Renal pelvis (tissue), 12 donors: Measurements from ENCODE around the gene ANKK1. TPM values are rescaled to one million over a fixed set of nuclear protein-coding genes. Genes with fewer than 3 reads are reported as not detected.

Source experiments
- DNase-seq: peaks from one replicate; pipeline ENCODE4 v3.0.0-alpha.2; 2013
- long read RNA-seq, 16 experiments: transcript quantifications; one replicate each; lab custom pipeline, GENCODE V29; 2026
- polyA plus RNA-seq, 3 donors: library from polyadenylated mRNA; unstranded; fragments of 120-200 nt; gene quantifications; one replicate each; pipeline ENCODE4 v1.2.1, GENCODE V29; 2013; ENCODE audit not compliant: insufficient read length in 3 of 3

Gene ANKK1, protein sequence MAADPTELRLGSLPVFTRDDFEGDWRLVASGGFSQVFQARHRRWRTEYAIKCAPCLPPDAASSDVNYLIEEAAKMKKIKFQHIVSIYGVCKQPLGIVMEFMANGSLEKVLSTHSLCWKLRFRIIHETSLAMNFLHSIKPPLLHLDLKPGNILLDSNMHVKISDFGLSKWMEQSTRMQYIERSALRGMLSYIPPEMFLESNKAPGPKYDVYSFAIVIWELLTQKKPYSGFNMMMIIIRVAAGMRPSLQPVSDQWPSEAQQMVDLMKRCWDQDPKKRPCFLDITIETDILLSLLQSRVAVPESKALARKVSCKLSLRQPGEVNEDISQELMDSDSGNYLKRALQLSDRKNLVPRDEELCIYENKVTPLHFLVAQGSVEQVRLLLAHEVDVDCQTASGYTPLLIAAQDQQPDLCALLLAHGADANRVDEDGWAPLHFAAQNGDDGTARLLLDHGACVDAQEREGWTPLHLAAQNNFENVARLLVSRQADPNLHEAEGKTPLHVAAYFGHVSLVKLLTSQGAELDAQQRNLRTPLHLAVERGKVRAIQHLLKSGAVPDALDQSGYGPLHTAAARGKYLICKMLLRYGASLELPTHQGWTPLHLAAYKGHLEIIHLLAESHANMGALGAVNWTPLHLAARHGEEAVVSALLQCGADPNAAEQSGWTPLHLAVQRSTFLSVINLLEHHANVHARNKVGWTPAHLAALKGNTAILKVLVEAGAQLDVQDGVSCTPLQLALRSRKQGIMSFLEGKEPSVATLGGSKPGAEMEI
- under 1 TPM; 0.33 to 0.89 (median 0.88) TPM for polyA plus RNA-seq
- long read RNA-seq, donor 1: 0 reads
- long read RNA-seq, donor 2: 0 reads
- long read RNA-seq, donor 3: 0 reads
- long read RNA-seq, donor 4: 0 reads
- long read RNA-seq, donor 5: 0 reads
- long read RNA-seq, donor 6: 0 reads
- long read RNA-seq, donor 7: 0 reads
- long read RNA-seq, donor 8: 0 reads
- long read RNA-seq, donor 9: 0 reads
- long read RNA-seq, donor 10: 0 reads
- long read RNA-seq, donor 11: 0 reads
- long read RNA-seq, donor 12: 0 reads
- long read RNA-seq, donor 13: 0 reads
- long read RNA-seq, donor 14: 0 reads
- long read RNA-seq, donor 15: 0 reads
- long read RNA-seq, donor 16: 0 reads

GRCh38 chr11:113387605-113388211 lies at the start of gene ANKK1:
TSS of gene ANKK1 (plus strand) at chr11:113387779. CDS start at chr11:113387885, 106 bp downstream.
- peak; percentile 26 for DNase-seq

DNA sequence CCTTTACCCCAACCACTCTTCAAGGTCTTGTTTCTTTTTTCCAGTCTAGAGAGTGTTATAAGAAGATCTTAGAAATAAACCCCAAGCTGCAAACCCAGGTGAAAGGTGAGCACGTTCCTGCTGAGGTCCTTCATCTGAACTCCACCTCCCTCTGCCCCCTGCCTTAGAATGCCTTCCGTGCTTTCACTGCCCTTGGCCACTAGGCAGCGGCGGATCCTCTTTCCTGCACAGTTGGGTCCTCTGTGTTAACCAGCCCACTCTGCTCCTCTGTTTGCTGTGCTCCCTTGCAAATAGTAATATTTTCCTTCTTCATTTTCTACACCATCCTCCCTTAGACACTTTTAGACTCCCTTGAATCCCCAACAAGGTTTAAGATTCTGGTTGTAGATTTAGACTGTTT lies 48.8 kb upstream of the ANKK1 start:
- DNase-seq: no peak

DNA sequence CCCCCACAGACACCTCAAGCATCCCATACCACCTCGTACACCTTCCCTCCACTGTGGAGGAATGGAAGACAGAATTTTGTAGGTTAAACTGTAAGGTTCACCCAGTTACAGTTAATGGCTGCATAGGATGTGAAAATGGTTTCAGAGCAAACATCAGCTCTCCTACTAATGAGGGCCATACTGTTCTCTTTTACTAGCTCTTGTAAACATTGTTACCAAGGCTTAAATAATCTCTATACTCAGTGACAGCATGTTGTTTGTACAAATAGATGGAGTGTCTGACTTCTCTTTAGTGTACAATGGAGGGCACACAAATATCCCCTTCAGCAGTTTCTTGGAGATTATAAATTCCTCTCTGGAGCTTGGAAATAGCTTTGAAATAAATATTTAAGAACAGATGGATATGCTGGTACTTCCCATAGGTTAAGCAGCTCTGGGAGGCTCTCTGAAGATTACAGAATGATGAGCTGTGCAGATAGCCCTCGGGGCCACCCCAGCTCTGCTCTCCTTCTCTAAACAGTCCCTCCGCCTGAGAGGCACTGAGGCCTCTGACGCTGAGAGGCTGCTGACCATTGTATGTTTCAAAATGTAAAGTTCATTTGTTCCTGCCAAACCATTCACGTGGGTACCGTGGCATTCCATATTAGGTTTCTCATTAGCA lies 47.5 kb upstream of the ANKK1 start:
- DNase-seq: no peak

GRCh38 chr11:113341388-113342165 lies 46.0 kb upstream of the ANKK1 start:
- no peak for DNase-seq

GRCh38 chr11:113345978-113346377 lies 41.6 kb upstream of the ANKK1 start:
- peak; percentile 43 for DNase-seq

- DNase-seq: no peak
Measured at GRCh38 chr11:113349528-113349927, 38.1 kb upstream of the ANKK1 start.

- no peak for DNase-seq
Measured at GRCh38 chr11:113350336-113351067, 37.1 kb upstream of the ANKK1 start.

DNA sequence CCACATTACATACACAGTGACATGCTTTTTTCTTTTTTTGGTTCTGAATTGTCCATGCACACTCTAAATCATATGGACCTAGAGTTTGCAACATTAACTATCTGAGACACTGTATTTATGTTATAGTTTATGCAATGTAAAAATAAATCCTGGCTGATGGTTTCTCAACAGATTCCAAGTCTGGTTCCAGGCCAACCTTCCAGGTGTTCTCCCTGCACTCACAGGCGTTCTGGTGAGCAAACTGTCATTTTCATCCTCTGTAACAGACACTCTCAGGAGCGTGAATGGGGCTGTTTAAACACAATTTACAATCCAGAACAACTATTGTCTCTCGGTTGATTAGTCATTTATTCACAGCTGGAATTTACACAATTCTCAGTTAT lies 36.5 kb upstream of the ANKK1 start:
- no peak for DNase-seq

DNA sequence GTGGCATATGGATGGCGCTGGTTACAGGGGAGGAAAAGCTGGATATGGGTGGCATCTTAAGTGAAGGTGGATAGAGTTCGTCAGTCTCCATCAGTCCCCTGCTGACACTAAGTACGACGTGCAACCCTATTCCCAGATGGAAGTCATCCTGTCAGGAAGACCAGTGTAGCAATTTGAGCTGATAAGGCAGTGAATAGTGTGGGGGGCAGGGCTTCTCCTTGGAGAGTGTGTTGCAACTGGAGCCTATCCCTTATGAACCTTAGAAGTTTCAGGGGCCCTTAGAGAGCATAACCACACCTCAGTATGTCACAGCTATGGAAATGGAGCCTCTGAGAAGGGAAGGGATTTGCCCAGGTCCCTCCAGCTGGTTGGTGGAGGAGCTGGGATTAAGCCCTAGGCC lies 36.1 kb upstream of the ANKK1 start:
- no peak for DNase-seq

DNA sequence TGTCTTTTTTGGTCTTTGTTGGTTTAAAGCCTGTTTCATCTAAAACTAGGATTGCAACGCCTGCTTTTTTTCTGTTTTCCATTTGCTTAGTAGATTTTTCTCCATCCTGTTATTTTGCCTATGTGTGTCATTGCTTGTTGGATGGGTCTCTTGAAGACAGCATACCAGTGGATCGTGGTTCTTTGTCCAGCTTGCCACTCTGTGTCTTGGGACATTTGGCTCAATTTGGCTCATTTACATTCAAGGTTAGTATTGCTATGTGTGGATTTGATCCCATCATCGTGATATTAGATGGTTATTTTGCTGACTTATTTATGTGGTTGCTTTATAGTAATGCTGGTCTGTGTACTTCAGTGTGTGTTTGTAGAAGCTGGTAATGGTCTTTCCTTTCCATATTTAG lies 31.4 kb upstream of the ANKK1 start:
- DNase-seq: no peak

GRCh38 chr11:113363406-113363805 lies 24.2 kb upstream of the ANKK1 start:
- DNase-seq: no peak

DNA sequence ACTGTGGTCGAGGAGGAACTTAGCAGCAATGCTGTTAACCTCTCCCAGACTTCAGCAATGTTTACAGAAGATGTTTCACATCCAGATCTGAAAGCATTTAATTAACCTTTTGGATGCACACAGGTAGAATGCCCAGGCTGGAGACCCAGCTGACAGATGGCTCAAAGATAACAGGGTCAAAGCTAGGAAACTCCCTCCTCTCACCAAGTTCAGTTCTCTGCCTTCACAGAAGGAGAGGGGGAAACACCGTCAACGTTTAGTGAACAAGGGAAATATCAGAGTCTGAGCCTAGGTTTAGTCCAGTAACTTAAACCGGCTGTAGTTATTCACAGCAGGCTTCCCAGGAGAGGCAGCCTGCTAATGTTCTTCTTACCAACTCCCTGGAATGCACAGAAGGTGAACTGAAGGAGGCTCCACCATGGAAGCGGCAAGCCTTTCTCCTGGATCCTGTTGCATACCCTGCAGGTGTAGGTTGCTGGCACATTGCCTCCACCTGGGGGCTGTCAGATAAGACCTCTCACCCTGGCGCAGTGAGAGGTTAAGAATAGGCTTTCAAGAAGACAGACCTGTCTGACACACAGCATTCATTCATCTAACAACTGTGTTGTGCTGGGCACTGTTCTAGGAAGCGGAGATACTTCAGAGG lies 23.5 kb upstream of the ANKK1 start:
- no peak for DNase-seq

DNA sequence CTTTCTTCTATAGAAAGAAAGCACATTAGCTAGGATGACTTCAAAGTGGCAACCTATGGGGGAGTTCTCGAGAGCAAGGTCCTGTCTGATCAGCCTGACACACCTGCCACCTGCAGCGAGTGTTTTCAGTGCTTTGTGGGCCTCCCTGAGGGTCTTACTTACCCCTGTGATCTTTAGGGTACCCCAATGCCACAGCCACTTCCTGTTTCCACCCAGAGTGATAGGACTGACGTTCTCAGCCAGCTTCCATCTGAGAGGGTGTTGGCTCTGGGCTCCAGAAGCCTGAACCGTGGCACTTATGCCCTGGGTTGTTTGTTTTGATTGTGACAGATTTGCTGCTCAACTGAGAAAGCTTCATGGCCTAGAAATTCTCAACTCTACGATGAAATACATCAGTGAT lies 21.7 kb upstream of the ANKK1 start:
- no peak for DNase-seq

GRCh38 chr11:113369411-113369810 lies 18.2 kb upstream of the ANKK1 start:
- no peak for DNase-seq

DNA sequence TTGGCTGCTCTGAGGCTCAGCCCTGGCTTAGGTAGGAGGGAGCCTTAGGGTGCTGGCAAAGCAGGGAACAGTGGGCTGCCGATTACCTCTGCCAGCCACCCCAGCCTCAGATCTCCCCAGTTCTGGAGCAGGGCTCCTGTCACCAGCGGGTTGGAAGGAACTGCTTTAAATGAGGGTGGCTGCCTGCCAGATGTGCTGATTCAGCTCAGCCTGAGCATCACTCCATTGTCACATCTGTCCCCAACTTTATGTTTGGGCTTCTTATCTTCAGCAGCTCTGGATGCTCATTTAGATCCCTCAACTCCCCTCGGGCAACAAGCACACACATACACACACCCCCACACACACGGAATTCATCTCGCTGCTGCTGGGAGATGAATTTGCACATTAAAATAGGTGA lies 16.9 kb upstream of the ANKK1 start:
- no peak for DNase-seq

- DNase-seq: no peak
Measured at GRCh38 chr11:113372309-113372708, 15.3 kb upstream of the ANKK1 start.

GRCh38 chr11:113373306-113373705 lies 14.3 kb upstream of the ANKK1 start:
- no peak for DNase-seq

- DNase-seq: no peak
Measured at GRCh38 chr11:113373981-113374560, 13.5 kb upstream of the ANKK1 start.

DNA sequence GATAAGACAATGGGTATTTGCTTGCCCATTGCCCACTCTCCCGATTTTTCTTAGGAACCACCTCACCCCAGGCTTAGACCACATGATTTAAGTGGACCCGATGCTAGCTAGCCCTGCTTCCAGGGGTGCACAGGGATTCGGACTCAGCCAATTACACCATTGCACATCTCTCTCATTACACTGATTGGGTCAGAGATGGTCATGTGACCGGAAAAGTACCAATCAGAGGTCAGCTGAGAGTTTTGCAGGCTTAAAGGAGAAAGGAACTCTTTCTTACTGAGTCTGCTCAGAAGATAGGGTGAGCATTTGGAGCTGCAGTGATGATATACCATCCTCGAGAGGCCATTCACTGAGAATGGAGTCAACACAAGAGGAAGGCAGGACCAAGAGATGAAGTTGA lies 12.2 kb upstream of the ANKK1 start:
- DNase-seq: no peak
